ENCODE data around the gene CGB8.

Gene CGB8

GRCh38 chr19:49004133-49004532, 44.8 kb downstream of the CGB8 start:
- no peak for DNase-seq

DNA sequence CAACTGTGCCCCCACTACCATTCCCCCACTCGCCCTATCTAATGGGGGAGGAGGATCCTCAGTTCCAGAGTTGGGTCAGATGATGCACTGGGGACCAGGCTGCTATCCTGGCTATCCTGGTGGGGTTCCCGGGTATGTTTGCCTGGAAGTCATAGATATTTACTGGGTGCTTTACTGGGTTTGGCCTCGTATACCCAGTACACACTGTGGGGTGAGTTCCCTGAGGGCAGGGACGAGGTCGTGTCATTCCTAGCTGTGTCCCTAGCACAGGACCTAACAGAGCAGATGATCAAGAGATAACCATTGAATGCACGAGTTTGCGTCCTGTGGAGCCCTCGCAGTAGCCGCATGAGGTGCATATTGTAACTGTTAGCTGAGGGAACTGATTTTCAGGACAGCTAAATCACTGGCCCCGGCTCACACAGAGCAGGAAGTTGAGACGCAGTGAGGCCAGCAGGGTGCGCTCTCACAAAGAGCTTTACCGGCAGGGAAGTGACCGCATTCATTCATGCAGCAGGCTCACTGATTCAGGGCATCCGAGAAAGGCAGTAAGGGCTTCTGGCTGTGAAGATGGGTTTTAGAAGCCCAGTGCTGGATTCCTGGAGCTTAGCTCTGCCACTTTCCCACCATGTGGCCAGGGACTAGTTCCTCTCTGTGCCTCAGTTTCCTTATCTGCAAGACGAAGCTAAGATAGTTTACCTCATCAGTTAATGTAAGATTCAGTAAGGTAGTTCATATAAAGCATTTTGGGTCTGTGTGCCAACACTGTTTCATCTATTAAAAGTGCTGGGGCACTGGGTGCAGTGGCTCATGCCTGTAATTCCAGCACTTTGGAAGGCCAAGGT, 49.2 kb downstream of the CGB8 start:
- peak; percentile 67 for DNase-seq

DNA sequence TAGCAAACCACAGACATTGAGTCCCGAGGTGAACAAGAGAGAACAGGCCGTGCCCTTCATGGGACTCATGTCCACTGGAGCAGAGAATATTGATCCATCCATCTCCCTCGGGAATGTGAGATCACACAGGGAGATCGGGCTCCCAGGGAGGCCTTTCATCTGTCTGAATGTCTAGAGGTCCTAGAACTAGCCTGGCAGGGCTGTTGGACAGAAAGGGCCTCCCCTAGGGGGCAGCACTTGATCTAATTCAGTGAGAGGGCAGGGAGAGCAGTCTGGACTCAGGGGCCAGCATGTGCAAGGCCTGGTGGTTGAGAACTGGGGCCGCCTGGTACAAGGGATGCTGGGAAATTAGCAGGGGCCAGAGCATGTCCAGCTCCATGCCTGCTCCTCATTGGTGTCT, 50.9 kb downstream of the CGB8 start:
- peak; percentile 71 for DNase-seq
